GM23248 (cell line): ENCODE data around the gene UBE2I.

Source experiments
- EZH2 ChIP-seq: fragments of 200-600 bp; sonication (generic); IDR thresholded peaks from 2 replicates; pipeline ENCODE4 v1.6.1; 2018; ENCODE audit warnings: antibody characterized with exemption, mild to moderate bottlenecking; ENCODE audit not compliant: insufficient read depth, poor library complexity, severe bottlenecking
- EZH2phosphoT487 ChIP-seq: fragments of 200-600 bp; sonication (generic); IDR thresholded peaks from 2 replicates; pipeline ENCODE4 v1.6.1; 2018; ENCODE audit warnings: antibody characterized with exemption, moderate library complexity, mild to moderate bottlenecking, low read depth; ENCODE audit not compliant: insufficient read depth

DNA sequence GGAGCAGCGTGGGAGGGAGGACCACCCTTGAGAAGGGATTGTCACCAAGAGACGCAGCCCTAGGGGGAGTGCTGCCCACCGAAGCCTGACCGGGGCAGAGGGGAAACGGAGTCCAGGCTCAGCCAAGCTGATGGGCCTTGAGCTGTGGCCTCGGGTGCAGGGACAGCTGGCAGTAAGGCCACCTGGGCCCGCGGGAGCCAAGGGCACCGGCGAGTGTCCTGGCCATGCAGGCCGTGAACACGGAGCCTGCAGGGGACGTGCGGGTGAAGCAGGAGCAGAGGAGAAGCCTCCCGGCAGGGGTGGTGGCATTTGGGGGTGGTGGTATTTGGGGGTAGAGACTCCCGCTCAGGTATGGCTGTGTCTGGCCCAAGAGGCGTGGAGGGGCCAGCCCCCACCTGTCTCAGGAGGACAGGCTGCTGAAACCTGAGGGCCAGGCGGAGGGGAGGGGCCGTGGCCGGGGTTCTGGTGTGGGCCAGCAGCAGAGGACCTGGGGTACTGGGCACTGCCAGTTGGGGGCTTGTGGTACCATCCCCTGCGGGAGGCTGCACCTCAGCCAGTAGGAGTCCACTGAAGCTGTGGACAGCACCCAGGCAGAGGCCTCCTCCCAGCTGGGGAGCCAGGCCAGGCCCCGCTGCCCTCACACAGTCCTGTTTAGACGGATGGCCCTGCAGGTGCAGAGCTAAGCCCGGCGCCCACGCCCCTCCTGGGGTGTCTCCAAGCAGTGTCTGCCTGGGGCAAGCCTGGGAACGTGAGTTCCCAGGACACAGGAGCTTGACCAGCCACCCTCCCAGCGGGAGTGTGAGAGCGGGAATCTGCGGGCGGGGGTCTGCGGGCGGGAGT, 46.8 kb downstream of the UBE2I start:
- no peak for TF ChIP-seq EZH2
- TF ChIP-seq EZH2phosphoT487, result no peak
